Left ventricle myocardium inferior (tissue), 1 donor: ENCODE data around the gene ZNF10. TPM values are rescaled to one million over a fixed set of nuclear protein-coding genes. Genes with fewer than 3 reads are reported as not detected.

ENCODE experiments used
- DNase-seq: peaks from one replicate; pipeline ENCODE4 v3.0.0-alpha.2; 2020
- H3K27ac ChIP-seq: fragments of 200-600 bp; replicated peaks from 2 replicates; pipeline ENCODE4 v1.8.0; 2021
- H3K27me3 ChIP-seq: fragments of 200-600 bp; 2 replicates; pipeline ENCODE4 v1.8.0; 2021; ENCODE audit warnings: low read depth
- H3K36me3 ChIP-seq: fragments of 200-600 bp; 2 replicates; pipeline ENCODE4 v1.8.0; 2021
- H3K4me1 ChIP-seq: fragments of 200-600 bp; 2 replicates; pipeline ENCODE4 v1.8.0; 2021
- H3K4me3 ChIP-seq: fragments of 200-600 bp; 2 replicates; pipeline ENCODE4 v1.8.0; 2021; ENCODE audit warnings: mild to moderate bottlenecking, moderate library complexity
- H3K9me3 ChIP-seq: fragments of 200-600 bp; replicated peaks from 2 replicates; pipeline ENCODE4 v1.8.0; 2021
- CTCF ChIP-seq: fragments of 200-600 bp; IDR thresholded peaks from 2 replicates; pipeline ENCODE4 v1.8.0; 2021; ENCODE audit warnings: antibody characterized with exemption, mild to moderate bottlenecking, borderline replicate concordance
- intact Hi-C: fragments of 100-400 bp; cut with micrococcal nuclease; formaldehyde crosslinking; loops from one replicate; pipeline ENCODE4 v1.11.0; 2022
- total RNA-seq: library from RNA; stranded (reverse); fragmentation: NEBNext Ultra II Directional; extraction: Animal tissue kit (Norgen Biotek cat#: 25700); gene quantifications from one replicate; pipeline ENCODE4 v1.2.1, GENCODE V29; 2021
- donor health status: DM: no; HTN: yes; CAD: no; lungs with severe emphysema.

Gene ZNF10
- total RNA-seq, 1 donor from 2014 or later = 5.6 TPM

GRCh38 chr12:133107121-133107520, 23.3 kb upstream of the ZNF10 start:
- TF ChIP-seq CTCF = no peak
- no peaks in the 10 kb centered on the region for H3K27me3 ChIP-seq
- no peak for DNase-seq
- H3K36me3 ChIP-seq = peaks cover 97% of the 10 kb centered on the region
- no peaks in the 10 kb centered on the region for H3K4me1 ChIP-seq
- no peak overlapping the region for H3K27ac ChIP-seq
- H3K9me3 ChIP-seq = peaks cover 100% of the 10 kb centered on the region
- no peak overlapping the region for H3K4me3 ChIP-seq
- intact Hi-C loops = no loop called here

GRCh38 chr12:133108150-133108549, 22.3 kb upstream of the ZNF10 start:
- intact Hi-C loops = no loop called here
- TF ChIP-seq CTCF = no peak
- H3K27me3 ChIP-seq = no peaks in the 10 kb centered on the region
- H3K36me3 ChIP-seq = peaks cover 94% of the 10 kb centered on the region
- no peak overlapping the region for H3K4me3 ChIP-seq
- H3K27ac ChIP-seq = no peak overlapping the region
- H3K9me3 ChIP-seq = peaks cover 100% of the 10 kb centered on the region
- no peaks in the 10 kb centered on the region for H3K4me1 ChIP-seq
- no peak for DNase-seq

GRCh38 chr12:133120385-133121191, 9.8 kb upstream of the ZNF10 start:
- Histone ChIP-seq H3K27me3 (no peaks in the 10 kb centered on the region), H3K4me1 (no peaks in the 10 kb centered on the region), H3K4me3 (no peak overlapping the region), H3K36me3 (peaks cover 100% of the 10 kb centered on the region), H3K9me3 (peaks cover 100% of the 10 kb centered on the region), H3K27ac (no peak overlapping the region)
- intact Hi-C loops = no loop called here
- no peak for TF ChIP-seq CTCF
- no peak for DNase-seq

- Histone ChIP-seq H3K4me1 (peaks cover 4% of the 10 kb centered on the region), H3K4me3 (no peak overlapping the region), H3K36me3 (peaks cover 92% of the 10 kb centered on the region), H3K27me3 (no peaks in the 10 kb centered on the region), H3K9me3 (peaks cover 93% of the 10 kb centered on the region), H3K27ac (no peak overlapping the region)
- no peak for DNase-seq
- intact Hi-C loops = no loop called here
- TF ChIP-seq CTCF = no peak
Measured at GRCh38 chr12:133124674-133125073, 5.8 kb upstream of the ZNF10 start.

- Histone ChIP-seq H3K4me3 (peak overlapping the region; percentile 94), H3K9me3 (peaks cover 68% of the 10 kb centered on the region), H3K27ac (peak overlapping the region; percentile 98), H3K27me3 (no peaks in the 10 kb centered on the region), H3K4me1 (peaks cover 33% of the 10 kb centered on the region), H3K36me3 (peaks cover 65% of the 10 kb centered on the region)
- DNase-seq = no peak
- intact Hi-C loops = loop anchor here (2.0 kb wide), 1 partner anchor 49 kb away; the partner anchor contains the start of gene ZNF140
- TF ChIP-seq CTCF = no peak
Measured at GRCh38 chr12:133129368-133130037, 924 bp upstream of the ZNF10 start.
